GM12875 (cell line): ENCODE measurements around the gene SLC45A1.

Source experiments
- H3K4me3 ChIP-seq: one replicate; pipeline ENCODE4 v1.5.1; 2011; ENCODE audit warnings: low read depth, low read length, control low read depth
- CTCF ChIP-seq: IDR thresholded peaks from 2 replicates; pipeline ENCODE4 v1.5.1; 2011; ENCODE audit warnings: low read depth, mild to moderate bottlenecking, control low read depth, inconsistent platforms, low read length, moderate library complexity, borderline replicate concordance; ENCODE audit not compliant: insufficient read depth

The SLC45A1 gene

GRCh38 chr1:8364528-8365442 is 46.9 kb downstream of the SLC45A1 start:
- no peak overlapping the region for H3K4me3 ChIP-seq
- no peak for TF ChIP-seq CTCF

- H3K4me3 ChIP-seq, result no peak overlapping the region
- TF ChIP-seq CTCF, result no peak
Measured at GRCh38 chr1:8365661-8366362, 47.9 kb downstream of the SLC45A1 start.

GRCh38 chr1:8367571-8368194 is 49.8 kb downstream of the SLC45A1 start:
- no peak overlapping the region for H3K4me3 ChIP-seq
- TF ChIP-seq CTCF, result no peak

GRCh38 chr1:8368956-8369639 is 51.2 kb downstream of the SLC45A1 start:
- no peak overlapping the region for H3K4me3 ChIP-seq

GRCh38 chr1:8370046-8370881 is 52.4 kb downstream of the SLC45A1 start:
- no peak for TF ChIP-seq CTCF
- H3K4me3 ChIP-seq, result no peak overlapping the region

More at GRCh38 chr1:8368956-8369639, 51.2 kb downstream of the SLC45A1 start:
- TF ChIP-seq CTCF, result no peak

- TF ChIP-seq CTCF, result no peak
- no peak overlapping the region for H3K4me3 ChIP-seq
Measured at GRCh38 chr1:8370905-8371315, 53.0 kb downstream of the SLC45A1 start.
